ENCODE measurements around the gene KANK2.
A peak's percentile ranks its signal among the peaks of the same experiment; 100 is the strongest.

Gene KANK2

DNA sequence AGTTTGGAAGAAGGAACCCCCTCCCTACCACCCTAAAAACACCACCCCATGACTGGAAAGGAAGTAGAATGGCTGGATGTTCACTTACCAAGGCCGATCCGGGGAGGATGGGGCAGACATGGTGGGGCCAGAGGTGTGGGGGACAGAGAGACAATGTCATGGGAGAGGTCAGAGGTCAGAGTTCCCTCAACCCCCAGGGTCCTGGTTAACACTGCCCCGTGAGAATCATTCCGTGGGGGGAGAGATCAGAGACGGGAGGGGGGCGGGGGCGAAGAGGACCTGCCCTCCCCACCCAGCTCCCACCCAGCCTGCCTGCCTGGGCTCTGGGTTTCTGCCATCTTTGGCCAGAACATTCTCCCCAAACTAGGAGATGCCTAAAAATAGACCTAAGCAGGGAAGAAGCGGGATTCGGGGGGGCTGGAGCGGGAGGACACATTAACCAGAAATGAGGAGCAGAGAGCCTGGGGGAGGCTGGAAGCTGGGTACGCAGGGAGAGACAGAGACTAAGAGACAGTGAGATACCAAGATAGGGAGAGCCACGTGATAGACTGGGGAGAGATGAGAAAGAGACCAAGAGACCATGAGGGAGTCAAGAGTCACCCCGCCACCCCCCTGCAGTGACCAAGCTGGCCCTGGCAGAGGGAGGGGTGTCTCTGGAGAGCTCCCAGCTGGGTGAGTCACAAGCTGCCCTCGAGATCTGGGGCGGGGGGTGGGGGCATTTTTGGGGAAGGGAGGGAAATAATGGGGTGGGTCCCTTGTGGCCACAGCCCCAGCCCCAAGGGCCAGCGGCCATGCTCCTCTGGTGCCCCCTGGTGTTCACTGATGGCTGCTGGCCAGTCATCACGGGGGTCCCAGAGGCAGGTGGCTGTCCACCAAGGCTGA lies 6.1 kb upstream of the KANK2 start:
- no peak overlapping the region for H3K27ac ChIP-seq
- H3K4me3 ChIP-seq, result no peak overlapping the region
- no peak overlapping the region for H3K9ac ChIP-seq (ENCODE audit: insufficient read length)
- no peaks in the 10 kb centered on the region for H3K36me3 ChIP-seq (ENCODE audit: insufficient read depth, low read length)
- no peak for DNase-seq (ENCODE audit: low read depth, low spot score)
- TF ChIP-seq FOXP2 (optimal IDR thresholded peaks at IDR 0.05; ENCODE audit: control extremely low read depth, extremely low read length, insufficient read depth), result no peak
- H3K9me3 ChIP-seq (ENCODE audit: low read depth, low read length), result no peaks in the 10 kb centered on the region

DNA sequence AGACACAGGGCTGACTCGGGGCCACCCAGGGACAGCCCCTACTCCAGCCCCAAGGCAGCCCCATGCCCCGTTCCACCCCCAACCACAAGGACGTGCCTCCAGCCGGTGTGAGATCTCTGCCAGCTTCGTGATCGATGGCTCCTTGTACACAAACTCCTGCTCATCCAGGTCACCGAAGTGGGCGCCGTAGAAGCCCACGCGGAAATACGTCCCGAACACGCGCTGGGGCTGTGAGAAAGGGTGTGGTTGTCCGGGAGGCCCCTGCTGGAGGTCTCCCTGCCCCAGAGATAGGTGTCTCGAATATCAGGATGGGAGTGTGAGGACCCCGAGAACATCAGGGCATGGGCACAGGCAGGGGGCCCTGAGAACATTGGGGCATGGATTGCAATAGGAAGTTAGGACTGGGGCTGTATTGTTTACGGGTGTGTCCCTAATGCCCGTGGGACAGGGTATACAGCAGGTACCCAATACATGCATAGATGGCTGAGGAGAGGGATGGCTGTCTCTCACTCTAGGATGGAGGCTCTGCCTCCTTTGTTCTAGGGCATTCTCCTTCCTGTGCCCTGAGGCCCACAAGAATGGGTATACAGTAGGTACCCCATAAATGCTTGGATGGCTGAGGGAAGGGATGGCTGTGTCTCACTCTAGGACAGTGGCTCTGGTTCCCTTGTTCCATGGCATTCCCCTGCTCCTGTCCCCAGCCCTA lies 5.3 kb upstream of the KANK2 start:
- DNase-seq (ENCODE audit: low read depth, low spot score), result no peak
- H3K9me3 ChIP-seq (ENCODE audit: low read depth, low read length), result no peaks in the 10 kb centered on the region
- no peak overlapping the region for H3K9ac ChIP-seq (ENCODE audit: insufficient read length)
- no peak for TF ChIP-seq FOXP2 (optimal IDR thresholded peaks at IDR 0.05; ENCODE audit: control extremely low read depth, extremely low read length, insufficient read depth)
- H3K27ac ChIP-seq, result no peak overlapping the region
- H3K4me3 ChIP-seq, result no peak overlapping the region
- H3K36me3 ChIP-seq (ENCODE audit: insufficient read depth, low read length), result no peaks in the 10 kb centered on the region

DNA sequence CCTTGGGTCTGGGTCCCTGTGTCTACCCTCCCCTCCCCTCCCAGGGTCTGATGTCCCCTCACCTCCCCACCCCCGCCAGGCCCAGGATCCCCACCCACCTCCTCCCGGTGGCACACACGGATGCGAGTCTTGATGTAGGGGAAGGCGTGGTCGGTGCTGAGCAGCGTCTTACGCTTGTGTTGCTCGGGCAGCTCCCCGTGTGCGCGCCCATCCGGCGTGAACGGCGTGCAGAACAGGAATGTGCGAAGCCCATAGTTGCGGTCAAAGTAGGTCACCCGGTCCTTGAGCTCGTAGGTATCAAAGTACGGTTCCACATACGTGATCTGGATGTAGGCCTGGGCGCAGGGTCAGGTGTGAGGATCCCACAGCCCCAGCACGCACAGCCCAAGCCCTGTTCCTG lies 4.4 kb upstream of the KANK2 start:
- no peak overlapping the region for H3K27ac ChIP-seq
- no peak overlapping the region for H3K9ac ChIP-seq (ENCODE audit: insufficient read length)
- no peak for TF ChIP-seq POLR2AphosphoS5 (IDR thresholded peaks at IDR 0.05; ENCODE audit: borderline replicate concordance, low read depth, low read length)
- TF ChIP-seq EZH2 (IDR thresholded peaks at IDR 0.05), result no peak
- TF ChIP-seq FOXP2 (optimal IDR thresholded peaks at IDR 0.05; ENCODE audit: control extremely low read depth, extremely low read length, insufficient read depth), result no peak
- H3K36me3 ChIP-seq (ENCODE audit: insufficient read depth, low read length), result no peaks in the 10 kb centered on the region
- no peaks in the 10 kb centered on the region for H3K9me3 ChIP-seq (ENCODE audit: low read depth, low read length)
- H3K4me3 ChIP-seq, result no peak overlapping the region
- DNase-seq (ENCODE audit: low read depth, low spot score), result no peak

DNA sequence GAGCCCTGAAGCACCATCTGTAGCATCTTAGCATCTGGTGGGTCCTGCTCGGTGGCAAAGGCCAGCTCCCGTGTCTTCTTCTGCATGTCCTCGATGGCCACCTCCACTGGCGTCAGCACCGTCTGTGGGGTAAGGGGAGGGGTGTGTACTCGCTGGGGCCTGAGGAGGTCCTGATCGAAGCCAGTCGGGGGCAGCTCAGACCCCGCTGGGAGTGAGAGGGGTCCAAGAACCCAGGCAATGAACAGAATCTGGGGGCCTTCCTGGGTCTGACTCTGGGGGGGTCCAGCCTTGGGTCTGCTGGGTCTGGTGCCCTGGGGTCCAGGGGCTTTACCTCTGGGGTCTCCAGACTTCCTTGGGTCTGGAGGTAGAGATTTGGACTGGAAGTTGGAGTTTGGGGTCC lies 3.6 kb upstream of the KANK2 start:
- Histone ChIP-seq H3K4me3 (no peak overlapping the region), H3K27ac (no peak overlapping the region), H3K9ac (ENCODE audit: insufficient read length) (no peak overlapping the region), H3K36me3 (ENCODE audit: insufficient read depth, low read length) (no peaks in the 10 kb centered on the region), H3K9me3 (ENCODE audit: low read depth, low read length) (no peaks in the 10 kb centered on the region)
- TF ChIP-seq FOXP2 (optimal IDR thresholded peaks at IDR 0.05; ENCODE audit: control extremely low read depth, extremely low read length, insufficient read depth) (no peak), POLR2AphosphoS5 (IDR thresholded peaks at IDR 0.05; ENCODE audit: borderline replicate concordance, low read depth, low read length) (no peak), EZH2 (IDR thresholded peaks at IDR 0.05) (no peak)
- no peak for DNase-seq (ENCODE audit: low read depth, low spot score)

DNA sequence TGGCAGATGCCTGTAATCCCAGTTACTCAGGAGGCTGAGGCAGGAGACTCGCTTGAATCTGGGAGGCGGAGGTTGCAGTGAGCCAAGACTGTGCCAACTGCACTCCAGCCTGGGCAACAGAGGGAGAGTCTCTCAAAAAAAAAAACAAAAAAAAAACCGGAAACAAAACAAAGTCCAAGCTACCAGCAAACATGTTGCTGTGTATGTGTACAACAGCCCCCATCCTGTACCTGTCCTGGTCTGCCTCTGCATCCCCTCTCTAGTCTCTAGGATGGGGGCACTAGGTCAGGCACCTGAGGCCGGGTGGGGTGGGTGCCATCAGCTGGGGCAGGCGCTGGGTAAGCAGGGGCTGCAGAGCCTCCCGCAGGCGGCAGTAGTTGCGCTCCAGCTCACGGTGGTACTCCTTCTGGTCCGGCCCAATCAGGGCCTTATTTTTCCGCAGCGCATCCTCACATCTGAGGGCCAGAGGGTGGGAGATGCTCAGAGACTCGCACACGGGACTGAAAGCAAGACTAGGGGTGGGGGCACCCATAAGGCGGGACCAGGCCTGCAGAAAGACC lies 2.8 kb upstream of the KANK2 start:
- DNase-seq (ENCODE audit: low read depth, low spot score), result no peak
- Histone ChIP-seq H3K36me3 (ENCODE audit: insufficient read depth, low read length) (peaks cover 5% of the 10 kb centered on the region; the same call in 1 of the 2 replicates), H3K9ac (ENCODE audit: insufficient read length) (no peak overlapping the region), H3K27ac (no peak overlapping the region), H3K9me3 (ENCODE audit: low read depth, low read length) (no peaks in the 10 kb centered on the region), H3K4me3 (no peak overlapping the region)
- TF ChIP-seq FOXP2 (optimal IDR thresholded peaks at IDR 0.05; ENCODE audit: control extremely low read depth, extremely low read length, insufficient read depth) (no peak), POLR2AphosphoS5 (IDR thresholded peaks at IDR 0.05; ENCODE audit: borderline replicate concordance, low read depth, low read length) (no peak), EZH2 (IDR thresholded peaks at IDR 0.05) (no peak)

DNA sequence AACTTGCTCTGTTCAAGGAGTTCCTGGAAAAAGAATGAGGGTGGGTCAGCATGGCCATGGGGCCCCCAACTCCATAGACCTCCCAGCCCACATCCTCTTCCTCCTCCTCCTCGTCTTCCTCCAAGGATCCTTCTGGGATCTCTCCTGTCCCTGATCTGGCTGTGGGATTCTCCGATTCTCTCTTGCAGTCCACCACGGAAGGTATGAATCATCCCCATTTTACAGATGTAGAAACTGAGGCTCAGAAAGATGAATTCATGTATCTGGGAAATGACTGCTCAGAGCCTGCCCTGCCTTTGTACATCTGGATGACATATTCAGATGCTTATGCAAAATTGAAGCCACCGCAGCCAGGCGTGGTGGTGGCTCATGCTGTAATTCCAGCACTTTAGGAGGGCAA lies 2.2 kb upstream of the KANK2 start:
- Histone ChIP-seq H3K9me3 (ENCODE audit: low read depth, low read length) (no peaks in the 10 kb centered on the region), H3K4me3 (no peak overlapping the region), H3K27ac (no peak overlapping the region), H3K36me3 (ENCODE audit: insufficient read depth, low read length) (peaks cover 5% of the 10 kb centered on the region; the same call in 1 of the 2 replicates), H3K9ac (ENCODE audit: insufficient read length) (no peak overlapping the region)
- TF ChIP-seq POLR2AphosphoS5 (IDR thresholded peaks at IDR 0.05; ENCODE audit: borderline replicate concordance, low read depth, low read length) (no peak), EZH2 (IDR thresholded peaks at IDR 0.05) (no peak), FOXP2 (optimal IDR thresholded peaks at IDR 0.05; ENCODE audit: control extremely low read depth, extremely low read length, insufficient read depth) (no peak)
- no peak for DNase-seq (ENCODE audit: low read depth, low spot score)

DNA sequence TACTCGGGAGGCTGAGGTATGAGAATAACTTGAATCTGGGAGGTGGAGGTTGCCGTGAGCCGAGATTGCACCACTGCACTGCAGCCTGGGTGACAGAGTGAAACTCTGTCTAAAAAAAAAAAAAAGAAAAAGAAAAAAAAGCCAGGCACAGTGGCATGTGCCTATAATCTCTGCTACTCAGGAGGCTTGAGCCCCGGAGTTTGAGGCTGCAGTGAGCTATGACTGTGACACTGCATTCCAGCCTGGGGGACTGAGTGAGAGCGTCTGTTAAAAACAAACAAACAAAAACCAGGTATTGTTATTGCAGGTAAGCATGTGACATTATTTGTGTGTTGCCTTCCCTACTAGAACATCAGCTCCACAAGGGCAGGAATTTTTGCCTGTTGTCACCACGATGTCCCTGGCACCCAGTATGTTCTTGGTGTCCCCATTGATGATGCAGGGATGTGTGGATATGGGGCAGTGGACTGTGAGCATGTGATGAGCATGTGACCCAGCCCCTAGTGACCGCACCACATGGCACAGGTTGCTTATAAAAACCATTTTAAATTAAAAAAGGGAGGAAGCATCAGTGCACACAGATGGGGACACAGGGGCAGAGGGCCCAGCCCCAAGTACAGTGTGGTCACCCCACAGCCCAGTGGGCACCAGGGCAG lies 1.6 kb upstream of the KANK2 start:
- Histone ChIP-seq H3K9ac (ENCODE audit: insufficient read length) (no peak overlapping the region), H3K9me3 (ENCODE audit: low read depth, low read length) (no peaks in the 10 kb centered on the region), H3K4me3 (no peak overlapping the region), H3K27ac (no peak overlapping the region; the same call in 1 of the 2 replicates), H3K36me3 (ENCODE audit: insufficient read depth, low read length) (peaks cover 10% of the 10 kb centered on the region; the same call in 1 of the 2 replicates)
- TF ChIP-seq POLR2AphosphoS5 (IDR thresholded peaks at IDR 0.05; ENCODE audit: borderline replicate concordance, low read depth, low read length), result no peak
- TF ChIP-seq FOXP2 (optimal IDR thresholded peaks at IDR 0.05; ENCODE audit: control extremely low read depth, extremely low read length, insufficient read depth), result no peak
- no peak for TF ChIP-seq EZH2 (IDR thresholded peaks at IDR 0.05)
- no peak for DNase-seq (ENCODE audit: low read depth, low spot score)

DNA sequence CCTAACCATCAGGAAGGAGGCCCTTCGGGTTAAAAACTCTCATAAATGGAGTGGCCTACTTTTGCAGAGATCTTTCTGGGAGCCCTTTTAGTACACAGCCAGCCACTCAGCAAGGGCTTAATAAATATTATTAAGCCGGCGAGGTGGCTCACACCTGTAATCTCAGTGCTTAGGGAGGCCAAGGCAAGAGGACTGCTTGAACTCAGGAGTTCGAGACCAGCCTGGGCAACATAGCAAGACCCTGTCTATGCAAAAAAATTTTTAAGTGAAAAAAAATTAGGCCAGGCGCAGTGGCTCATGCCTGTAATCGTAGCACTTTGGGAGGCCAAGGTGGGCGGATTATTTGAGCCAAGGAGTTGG lies 810 bp upstream of the KANK2 start:
- no peaks in the 10 kb centered on the region for H3K9me3 ChIP-seq (ENCODE audit: low read depth, low read length)
- H3K36me3 ChIP-seq (ENCODE audit: insufficient read depth, low read length), result peaks cover 18% of the 10 kb centered on the region; the same call in 1 of the 2 replicates
- TF ChIP-seq EZH2 (IDR thresholded peaks at IDR 0.05) (no peak), POLR2AphosphoS5 (IDR thresholded peaks at IDR 0.05; ENCODE audit: borderline replicate concordance, low read depth, low read length) (no peak), FOXP2 (optimal IDR thresholded peaks at IDR 0.05; ENCODE audit: control extremely low read depth, extremely low read length, insufficient read depth) (no peak)
- no peak for DNase-seq (ENCODE audit: low read depth, low spot score)
- peak overlapping the region; percentile 10; the same call in 1 of the 2 replicates for H3K27ac ChIP-seq
- peak overlapping the region; percentile 97 for H3K4me3 ChIP-seq
- no peak overlapping the region for H3K9ac ChIP-seq (ENCODE audit: insufficient read length)

Data from SK-N-MC (cell line).